ENCODE measurements around the gene B9D1. TPM values are rescaled to one million over a fixed set of nuclear protein-coding genes. Genes with fewer than 3 reads are reported as not detected.

The B9D1 gene
- total RNA-seq, 1 donor from 2014 or later: 26.2 TPM

- no peak for TF ChIP-seq CTCF (IDR thresholded peaks at IDR 0.05; ENCODE audit: unreplicated experiment)
- Mint-ChIP-seq H3K9me3 (no peaks in the 10 kb centered on the region), H3K36me3 (no peaks in the 10 kb centered on the region), H3K4me1 (no peaks in the 10 kb centered on the region), H3K4me3 (no peak overlapping the region), H3K27ac (no peak overlapping the region), H3K27me3 (ENCODE audit: low read depth) (no peaks in the 10 kb centered on the region)
- DNase-seq (ENCODE audit: low spot score in 2 of 2, unreplicated experiment in 2 of 2): no peak
These were observed 60.5 kb downstream of the B9D1 start for GRCh38 chr17:19301973-19302372.

- H3K4me1 Mint-ChIP-seq: no peaks in the 10 kb centered on the region
- no peak for TF ChIP-seq CTCF (IDR thresholded peaks at IDR 0.05; ENCODE audit: unreplicated experiment)
- no peaks in the 10 kb centered on the region for H3K27me3 Mint-ChIP-seq (ENCODE audit: low read depth)
- H3K27ac Mint-ChIP-seq: peak overlapping the region; percentile 57
- H3K4me3 Mint-ChIP-seq: no peak overlapping the region
- no peaks in the 10 kb centered on the region for H3K9me3 Mint-ChIP-seq
- H3K36me3 Mint-ChIP-seq: no peaks in the 10 kb centered on the region
- no peak for DNase-seq (ENCODE audit: low spot score in 2 of 2, unreplicated experiment in 2 of 2)
These were observed 61.1 kb downstream of the B9D1 start for GRCh38 chr17:19301274-19301951.

- DNase-seq (ENCODE audit: low spot score in 2 of 2, unreplicated experiment in 2 of 2): no peak
- Mint-ChIP-seq H3K4me3 (no peak overlapping the region), H3K9me3 (no peaks in the 10 kb centered on the region), H3K4me1 (peaks cover 4% of the 10 kb centered on the region), H3K36me3 (no peaks in the 10 kb centered on the region), H3K27ac (no peak overlapping the region), H3K27me3 (ENCODE audit: low read depth) (no peaks in the 10 kb centered on the region)
- TF ChIP-seq CTCF (IDR thresholded peaks at IDR 0.05; ENCODE audit: unreplicated experiment): no peak
These were observed 62.7 kb downstream of the B9D1 start for GRCh38 chr17:19299866-19300265.

- no peak for TF ChIP-seq CTCF (IDR thresholded peaks at IDR 0.05; ENCODE audit: unreplicated experiment)
- H3K27ac Mint-ChIP-seq: no peak overlapping the region
- H3K4me1 Mint-ChIP-seq: peaks cover 4% of the 10 kb centered on the region
- DNase-seq (ENCODE audit: low spot score in 2 of 2, unreplicated experiment in 2 of 2): no peak
- H3K36me3 Mint-ChIP-seq: no peaks in the 10 kb centered on the region
- H3K4me3 Mint-ChIP-seq: no peak overlapping the region
- no peaks in the 10 kb centered on the region for H3K9me3 Mint-ChIP-seq
- H3K27me3 Mint-ChIP-seq (ENCODE audit: low read depth): no peaks in the 10 kb centered on the region
These were observed 63.2 kb downstream of the B9D1 start for GRCh38 chr17:19299214-19299747.

GRCh38 chr17:19298569-19299213 lies 63.8 kb downstream of the B9D1 start:
- H3K27ac Mint-ChIP-seq: peak overlapping the region; percentile 3
- H3K4me3 Mint-ChIP-seq: no peak overlapping the region
- TF ChIP-seq CTCF (IDR thresholded peaks at IDR 0.05; ENCODE audit: unreplicated experiment): no peak
- H3K36me3 Mint-ChIP-seq: no peaks in the 10 kb centered on the region
- peaks cover 4% of the 10 kb centered on the region for H3K4me1 Mint-ChIP-seq
- no peaks in the 10 kb centered on the region for H3K27me3 Mint-ChIP-seq (ENCODE audit: low read depth)
- H3K9me3 Mint-ChIP-seq: no peaks in the 10 kb centered on the region
- DNase-seq (ENCODE audit: low spot score in 2 of 2, unreplicated experiment in 2 of 2): no peak
